Measurements from ENCODE around the gene ZIC5.

Gene ZIC5

DNA sequence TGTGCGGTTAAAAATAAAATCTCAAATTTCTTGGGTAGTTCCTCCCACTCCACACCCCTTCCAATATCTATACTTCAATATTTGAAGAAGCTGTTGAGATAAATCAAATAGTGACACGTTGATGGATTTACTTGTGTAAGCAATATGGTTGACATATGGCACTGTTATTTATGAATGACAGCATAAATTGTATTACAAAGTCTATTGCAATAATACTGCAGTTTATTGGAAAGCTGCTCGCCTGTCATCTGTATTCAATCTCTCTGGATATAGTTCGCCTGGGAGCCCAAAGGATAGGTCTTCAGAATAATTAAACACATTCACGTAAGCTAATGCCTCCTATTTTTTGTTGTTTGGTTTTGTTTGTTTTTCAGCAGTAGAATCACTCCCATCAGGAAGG, 5.0 kb upstream of the ZIC5 start:
- no peak for DNase-seq (ENCODE audit: extremely low read depth in 1 of 2, low read depth in 1 of 2)

DNA sequence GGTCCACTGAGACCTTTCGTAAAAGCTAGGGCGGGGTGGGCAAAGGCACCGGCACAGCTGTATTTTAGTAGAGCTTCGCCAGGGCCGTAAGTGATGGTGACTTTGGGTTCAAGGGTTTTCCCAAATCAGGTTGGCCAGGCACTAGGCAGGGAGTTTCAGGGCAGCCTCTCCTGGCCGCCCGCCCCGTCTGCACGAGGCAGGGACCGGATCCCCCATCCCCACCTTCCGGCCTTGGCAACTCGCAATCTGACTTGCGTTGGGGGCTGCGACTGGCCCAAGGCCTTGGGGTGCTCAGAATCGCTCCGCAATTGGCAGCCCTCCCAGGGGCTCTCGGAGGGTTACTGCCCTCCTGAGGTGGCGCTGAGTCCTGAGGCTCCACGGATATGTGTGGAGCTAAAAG, 4.1 kb upstream of the ZIC5 start:
- DNase-seq (ENCODE audit: extremely low read depth in 1 of 2, low read depth in 1 of 2) = no peak

DNA sequence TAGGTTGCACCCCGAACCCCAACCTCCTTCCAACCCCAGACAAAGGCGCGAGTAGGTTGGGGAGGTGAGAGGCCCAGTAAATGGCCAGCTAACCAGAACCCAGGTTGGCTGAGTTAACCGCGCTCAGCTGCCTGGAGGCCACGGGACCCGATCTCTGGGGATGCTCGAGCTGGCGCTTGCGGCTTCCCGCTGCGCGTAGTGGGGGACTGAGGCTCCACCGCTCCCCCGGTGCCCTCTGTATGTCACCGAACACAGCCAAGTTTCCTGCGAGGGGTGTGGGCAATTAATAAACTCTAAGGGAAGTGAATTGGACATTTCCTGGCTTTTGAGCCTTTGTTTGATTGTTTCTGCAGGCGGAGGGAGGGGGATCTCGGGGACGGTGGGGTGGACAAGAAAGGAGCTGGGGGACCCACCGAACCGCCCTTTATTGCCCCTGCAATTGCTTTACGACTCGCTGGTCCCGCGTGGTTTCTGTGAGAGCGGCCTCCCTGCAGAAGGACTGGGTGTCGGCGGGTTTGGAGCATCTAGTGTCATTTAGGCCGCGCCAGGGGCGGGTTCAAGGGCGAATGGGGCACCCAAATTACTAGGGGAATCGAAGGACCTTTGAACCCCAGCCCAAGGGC, 3.5 kb upstream of the ZIC5 start:
- no peak for DNase-seq (ENCODE audit: extremely low read depth in 1 of 2, low read depth in 1 of 2)

- DNase-seq (ENCODE audit: extremely low read depth in 1 of 2, low read depth in 1 of 2) = no peak
Measured at GRCh38 chr13:99974296-99974938, 2.9 kb upstream of the ZIC5 start.

DNA sequence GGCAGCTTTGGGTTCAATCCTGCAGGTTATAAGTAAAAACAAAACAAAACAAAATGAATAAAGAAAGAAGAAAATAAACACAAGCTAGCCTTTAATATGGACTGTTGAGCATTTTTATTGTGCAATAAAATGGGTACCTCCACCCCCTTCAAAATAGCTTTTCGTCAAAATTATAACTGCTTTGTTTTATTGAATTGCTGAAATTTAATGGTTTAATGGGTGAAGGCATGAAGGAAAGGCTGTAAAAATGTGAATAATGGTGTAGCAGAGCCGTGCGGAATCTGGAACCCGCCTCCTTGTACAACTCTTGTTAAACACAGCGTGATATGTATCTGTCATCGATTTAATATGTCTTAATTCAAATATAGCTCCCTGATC, 2.2 kb upstream of the ZIC5 start:
- DNase-seq (ENCODE audit: extremely low read depth in 1 of 2, low read depth in 1 of 2) = no peak

GRCh38 chr13:99973163-99973807, 1.7 kb upstream of the ZIC5 start:
- DNase-seq (ENCODE audit: extremely low read depth in 1 of 2, low read depth in 1 of 2) = no peak

DNA sequence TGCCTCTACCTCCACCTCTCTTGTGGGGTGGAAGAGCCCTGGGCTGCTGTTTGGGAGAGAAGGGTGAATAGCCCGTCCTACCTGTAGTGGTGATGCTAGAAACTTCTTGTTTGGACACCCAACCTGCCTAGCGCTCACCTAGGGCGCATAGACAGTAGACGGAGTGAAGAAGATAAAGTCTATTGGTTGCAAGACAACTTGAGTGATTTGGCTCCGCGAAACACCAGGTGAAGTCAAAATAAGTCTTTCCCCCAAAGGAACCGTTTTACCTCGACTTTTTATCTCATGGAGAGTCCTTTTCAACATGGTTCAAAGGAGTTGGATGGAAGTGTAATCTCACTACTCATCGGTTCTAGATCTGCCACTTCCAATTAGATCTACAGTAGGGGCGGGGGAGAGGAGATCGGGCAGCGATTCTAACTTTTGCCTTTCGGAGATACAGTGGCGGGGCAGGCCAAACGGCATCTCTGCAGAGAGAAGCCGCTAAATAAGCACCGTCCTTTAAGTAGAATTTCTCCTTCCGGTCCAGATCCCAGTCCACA, 694 bp upstream of the ZIC5 start:
- DNase-seq (ENCODE audit: extremely low read depth in 1 of 2, low read depth in 1 of 2) = no peak

GRCh38 chr13:99970651-99971575, 654 bp downstream of the ZIC5 start:
- DNase-seq (ENCODE audit: extremely low read depth in 1 of 2, low read depth in 1 of 2) = no peak

DNA sequence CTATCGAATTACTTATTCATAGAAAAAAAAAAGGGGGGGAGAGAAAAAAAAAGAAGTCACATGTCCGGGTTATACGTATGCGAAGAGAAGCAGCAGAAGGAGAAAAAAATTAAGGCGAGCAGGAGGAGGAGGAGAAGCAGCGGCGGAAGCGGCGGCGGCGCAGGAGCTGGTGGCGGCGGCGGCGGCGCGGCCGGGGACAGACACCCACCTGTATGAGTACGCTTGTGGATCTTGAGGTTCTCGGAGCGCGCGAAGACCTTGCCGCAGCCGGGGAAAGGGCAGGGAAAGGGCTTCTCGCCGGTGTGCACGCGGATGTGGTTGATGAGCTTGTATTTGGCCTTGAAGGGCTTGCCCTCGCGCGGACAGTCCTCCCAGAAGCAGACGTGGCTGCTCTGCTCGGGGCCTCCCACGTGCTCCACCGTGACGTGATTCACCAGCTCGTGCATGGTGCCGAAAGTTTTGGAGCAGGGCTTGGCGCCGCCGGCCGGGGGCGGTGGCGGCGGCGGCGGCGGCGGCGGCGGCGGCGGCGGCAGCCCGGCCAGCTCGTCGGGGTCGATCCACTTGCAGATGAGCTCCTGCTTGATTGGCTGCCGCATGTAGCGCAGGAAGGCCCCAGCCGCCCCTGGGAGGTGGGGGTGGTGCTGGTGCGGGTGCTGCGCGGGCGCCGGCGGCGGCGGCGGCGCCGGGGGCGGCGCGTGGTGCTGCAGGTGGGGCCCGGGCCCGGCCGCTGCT, 1.5 kb downstream of the ZIC5 start:
- DNase-seq (ENCODE audit: extremely low read depth in 1 of 2, low read depth in 1 of 2) = no peak

DNA sequence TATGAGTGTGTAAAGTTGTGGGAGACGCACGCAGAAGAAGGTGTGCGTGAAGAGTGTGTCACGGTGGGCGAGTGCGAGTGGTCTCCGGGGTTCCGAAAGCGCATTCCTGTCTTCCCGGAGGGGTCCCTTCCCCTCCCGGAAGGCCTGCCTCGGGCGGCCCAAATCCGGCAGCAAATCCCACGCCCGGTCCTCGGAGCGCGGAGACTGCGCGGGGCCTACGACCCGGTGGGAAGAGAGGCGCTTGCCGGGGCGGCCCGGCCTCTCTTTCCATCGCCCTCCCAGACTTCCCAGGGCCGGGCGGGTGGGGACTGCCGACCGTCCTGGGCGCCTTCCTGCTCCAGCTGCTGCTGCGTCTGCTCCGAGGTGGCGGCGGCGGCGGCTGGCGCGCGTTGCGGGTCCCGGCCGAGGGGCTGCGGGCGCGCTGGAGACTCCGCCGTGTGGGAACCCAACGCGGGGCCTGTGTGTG, 2.1 kb downstream of the ZIC5 start:
- no peak for DNase-seq (ENCODE audit: extremely low read depth in 1 of 2, low read depth in 1 of 2)

- no peak for DNase-seq (ENCODE audit: extremely low read depth in 1 of 2, low read depth in 1 of 2)
Measured at GRCh38 chr13:99968521-99969452, 2.8 kb downstream of the ZIC5 start.

GRCh38 chr13:99967869-99968520, 3.6 kb downstream of the ZIC5 start:
- no peak for DNase-seq (ENCODE audit: extremely low read depth in 1 of 2, low read depth in 1 of 2)

- no peak for DNase-seq (ENCODE audit: extremely low read depth in 1 of 2, low read depth in 1 of 2)
Measured at GRCh38 chr13:99967498-99967868, 4.1 kb downstream of the ZIC5 start.

DNA sequence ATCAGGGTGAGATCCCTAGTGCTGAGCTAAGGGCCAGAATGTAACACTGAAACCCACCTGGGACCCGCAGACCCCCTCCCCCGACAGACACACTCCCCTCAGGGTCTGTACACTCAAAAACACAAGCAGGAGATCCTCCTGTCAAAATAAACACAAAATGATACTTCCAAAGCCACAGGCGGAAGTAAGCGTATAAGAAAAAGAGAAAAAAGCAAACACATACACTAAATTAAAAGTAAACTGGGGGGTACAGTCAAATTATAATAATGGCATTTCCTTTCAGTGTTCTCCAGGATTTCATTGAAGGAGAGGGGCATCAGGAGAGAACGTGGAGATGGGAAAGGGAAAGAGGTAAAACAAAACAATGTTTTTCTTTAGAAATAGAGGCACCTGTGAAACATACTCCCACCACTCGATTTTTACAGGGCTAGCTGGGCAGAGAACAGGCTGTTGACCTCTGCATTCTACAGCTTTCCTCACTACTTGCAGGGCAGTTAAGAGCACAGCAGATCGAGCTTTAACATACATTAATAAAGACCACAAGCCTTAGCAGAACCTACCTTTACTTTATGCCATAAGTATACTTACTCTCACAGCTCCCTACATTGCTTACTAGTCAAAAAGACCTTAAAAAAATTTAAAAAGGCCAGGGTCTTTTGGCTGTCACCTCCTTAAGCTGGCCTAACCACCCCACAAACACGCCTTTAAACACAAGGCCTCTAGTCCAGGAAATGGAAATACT, 5.3 kb downstream of the ZIC5 start:
- DNase-seq (ENCODE audit: extremely low read depth in 1 of 2, low read depth in 1 of 2) = no peak

- no peak for DNase-seq (ENCODE audit: extremely low read depth in 1 of 2, low read depth in 1 of 2)
Measured at GRCh38 chr13:99965329-99966000, 6.1 kb downstream of the ZIC5 start.

- DNase-seq (ENCODE audit: extremely low read depth in 1 of 2, low read depth in 1 of 2) = no peak
Measured at GRCh38 chr13:99963816-99964339, 7.7 kb downstream of the ZIC5 start.

- DNase-seq (ENCODE audit: extremely low read depth in 1 of 2, low read depth in 1 of 2) = no peak
Measured at GRCh38 chr13:99962242-99962641, 9.3 kb downstream of the ZIC5 start.

Data from activated CD8-positive, alpha-beta memory T cell treated with anti-CD3 and anti-CD28 coated beads for 1 hour (primary cell).